Measurements from ENCODE around the gene ALDH5A1.

GRCh38 chr6:24497254-24497970 is 2.6 kb downstream of the ALDH5A1 start:
- TF ChIP-seq EZH2 (IDR thresholded peaks at IDR 0.05; ENCODE audit: low read length): no peak
- TF ChIP-seq, protein P1, sequence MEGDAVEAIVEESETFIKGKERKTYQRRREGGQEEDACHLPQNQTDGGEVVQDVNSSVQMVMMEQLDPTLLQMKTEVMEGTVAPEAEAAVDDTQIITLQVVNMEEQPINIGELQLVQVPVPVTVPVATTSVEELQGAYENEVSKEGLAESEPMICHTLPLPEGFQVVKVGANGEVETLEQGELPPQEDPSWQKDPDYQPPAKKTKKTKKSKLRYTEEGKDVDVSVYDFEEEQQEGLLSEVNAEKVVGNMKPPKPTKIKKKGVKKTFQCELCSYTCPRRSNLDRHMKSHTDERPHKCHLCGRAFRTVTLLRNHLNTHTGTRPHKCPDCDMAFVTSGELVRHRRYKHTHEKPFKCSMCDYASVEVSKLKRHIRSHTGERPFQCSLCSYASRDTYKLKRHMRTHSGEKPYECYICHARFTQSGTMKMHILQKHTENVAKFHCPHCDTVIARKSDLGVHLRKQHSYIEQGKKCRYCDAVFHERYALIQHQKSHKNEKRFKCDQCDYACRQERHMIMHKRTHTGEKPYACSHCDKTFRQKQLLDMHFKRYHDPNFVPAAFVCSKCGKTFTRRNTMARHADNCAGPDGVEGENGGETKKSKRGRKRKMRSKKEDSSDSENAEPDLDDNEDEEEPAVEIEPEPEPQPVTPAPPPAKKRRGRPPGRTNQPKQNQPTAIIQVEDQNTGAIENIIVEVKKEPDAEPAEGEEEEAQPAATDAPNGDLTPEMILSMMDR (optimal IDR thresholded peaks at IDR 0.05 in 1 of 3, IDR thresholded peaks at IDR 0.05 in 1 of 3, conservative IDR thresholded peaks at IDR 0.05 in 1 of 3; ENCODE audit: extremely low read depth in 1 of 3, insufficient read depth in 2 of 3, low read length in 3 of 3): no peak
